Measurements from ENCODE around the gene RNF126.

Gene RNF126

GRCh38 chr19:662962-663681 lies at the start of gene RNF126:
RNF126 (minus strand) TSS chr19:663214; CDS start chr19:663121, 93 bp downstream.
- TF ChIP-seq TARDBP (IDR thresholded peaks at IDR 0.05) (no peak), ZNF384 (IDR thresholded peaks at IDR 0.05) (no peak), FOXM1 (IDR thresholded peaks at IDR 0.05; ENCODE audit: borderline replicate concordance) (peak; percentile 55; the same call in 1 of the 2 replicates), PKNOX1 (IDR thresholded peaks at IDR 0.05) (no peak), FOXA1 (IDR thresholded peaks at IDR 0.05) (no peak), ARNT (IDR thresholded peaks at IDR 0.05) (peak; percentile 60), SUZ12 (IDR thresholded peaks at IDR 0.05) (no peak), ELF4 (IDR thresholded peaks at IDR 0.05) (no peak), BHLHE40 (IDR thresholded peaks at IDR 0.05; ENCODE audit: borderline replicate concordance) (no peak), HDGF (IDR thresholded peaks at IDR 0.05; ENCODE audit: borderline replicate concordance) (0 out of 2 replicates have a peak, but pooled peaks have one; percentile 78), FOXK2 (IDR thresholded peaks at IDR 0.05) (no peak), LEF1 (IDR thresholded peaks at IDR 0.05; ENCODE audit: borderline replicate concordance) (no peak), L3MBTL2 (conservative IDR thresholded peaks at IDR 0.05) (peak; percentile 66), NFRKB (IDR thresholded peaks at IDR 0.05) (no peak), CTBP1 (IDR thresholded peaks at IDR 0.05; ENCODE audit: borderline replicate concordance) (no peak), SP1 (IDR thresholded peaks at IDR 0.05) (no peak)
- ChIA-PET POLR2A (interaction anchor here (0.6 to 1.8 kb wide), 13 partner anchors 9 to 131 kb away, joined by 3 to 9 read pairs (median 4); partner anchors contain the start of genes CDC34, FSTL3 and POLRMT), CTCF (interaction anchor here (0.5 to 1.5 kb wide), 3 partner anchors 16 to 71 kb away, joined by 3 to 6 read pairs (median 3); no protein-coding TSS in a partner anchor)
- DNase-seq (ENCODE audit: extremely low spot score), result peak; percentile 94

- CTCF ChIA-PET, result no interaction called here
- no peak for DNase-seq (ENCODE audit: extremely low spot score)
- TF ChIP-seq SP1 (IDR thresholded peaks at IDR 0.05) (no peak), LEF1 (IDR thresholded peaks at IDR 0.05; ENCODE audit: borderline replicate concordance) (no peak), ZNF384 (IDR thresholded peaks at IDR 0.05) (no peak), ARNT (IDR thresholded peaks at IDR 0.05) (no peak), TARDBP (IDR thresholded peaks at IDR 0.05) (no peak), FOXK2 (IDR thresholded peaks at IDR 0.05) (no peak), ELF4 (IDR thresholded peaks at IDR 0.05) (no peak), BHLHE40 (IDR thresholded peaks at IDR 0.05; ENCODE audit: borderline replicate concordance) (no peak), HDGF (IDR thresholded peaks at IDR 0.05; ENCODE audit: borderline replicate concordance) (no peak), SUZ12 (IDR thresholded peaks at IDR 0.05) (no peak), CTBP1 (IDR thresholded peaks at IDR 0.05; ENCODE audit: borderline replicate concordance) (no peak), FOXA1 (IDR thresholded peaks at IDR 0.05) (no peak), L3MBTL2 (conservative IDR thresholded peaks at IDR 0.05) (no peak), NFRKB (IDR thresholded peaks at IDR 0.05) (no peak), FOXM1 (IDR thresholded peaks at IDR 0.05; ENCODE audit: borderline replicate concordance) (no peak), PKNOX1 (IDR thresholded peaks at IDR 0.05) (no peak)
- POLR2A ChIA-PET, result no interaction called here
Measured at GRCh38 chr19:711254-711653, 48.2 kb upstream of the RNF126 start.

GRCh38 chr19:710767-711166 lies 47.8 kb upstream of the RNF126 start:
- POLR2A ChIA-PET, result no interaction called here
- TF ChIP-seq SUZ12 (IDR thresholded peaks at IDR 0.05), result no peak
- no peak for TF ChIP-seq FOXM1 (IDR thresholded peaks at IDR 0.05; ENCODE audit: borderline replicate concordance)
- TF ChIP-seq ARNT (IDR thresholded peaks at IDR 0.05), result no peak
- TF ChIP-seq TARDBP (IDR thresholded peaks at IDR 0.05), result no peak
- no peak for TF ChIP-seq NFRKB (IDR thresholded peaks at IDR 0.05)
- TF ChIP-seq PKNOX1 (IDR thresholded peaks at IDR 0.05), result no peak
- TF ChIP-seq ZNF384 (IDR thresholded peaks at IDR 0.05), result no peak
- no peak for TF ChIP-seq BHLHE40 (IDR thresholded peaks at IDR 0.05; ENCODE audit: borderline replicate concordance)
- CTCF ChIA-PET, result no interaction called here
- no peak for DNase-seq (ENCODE audit: extremely low spot score)

- DNase-seq (ENCODE audit: extremely low spot score), result no peak
- ChIA-PET CTCF (no interaction called here), POLR2A (interaction anchor here (1.2 kb wide), 1 partner anchor 33 kb away, joined by 3 read pairs; no protein-coding TSS in a partner anchor)
- TF ChIP-seq ARNT (IDR thresholded peaks at IDR 0.05) (no peak), NFRKB (IDR thresholded peaks at IDR 0.05) (no peak), ELF4 (IDR thresholded peaks at IDR 0.05) (no peak), FOXK2 (IDR thresholded peaks at IDR 0.05) (no peak), CTBP1 (IDR thresholded peaks at IDR 0.05; ENCODE audit: borderline replicate concordance) (no peak)
Measured at GRCh38 chr19:709965-710571, 47.1 kb upstream of the RNF126 start.

GRCh38 chr19:709196-709964 lies 46.4 kb upstream of the RNF126 start:
- CTCF ChIA-PET, result no interaction called here
- no peak for DNase-seq (ENCODE audit: extremely low spot score)
- POLR2A ChIA-PET, result interaction anchor here (1.0 to 1.2 kb wide), 2 partner anchors 29 to 32 kb away, joined by 3 read pairs; no protein-coding TSS in a partner anchor
- TF ChIP-seq SP1 (IDR thresholded peaks at IDR 0.05) (no peak), CTBP1 (IDR thresholded peaks at IDR 0.05; ENCODE audit: borderline replicate concordance) (no peak), FOXM1 (IDR thresholded peaks at IDR 0.05; ENCODE audit: borderline replicate concordance) (no peak), HDGF (IDR thresholded peaks at IDR 0.05; ENCODE audit: borderline replicate concordance) (no peak)
